HFFc6 (cell line): Measurements from ENCODE around the gene ZNF410. TPM values are rescaled to one million over a fixed set of nuclear protein-coding genes. Genes with fewer than 3 reads are reported as not detected.

Experiments
- DNase-seq: peaks from one replicate; pipeline ENCODE4 v3.0.0-alpha.2; 2018
- H3K27ac Mint-ChIP-seq: 2 replicates; pipeline ENCODE4 v1.8.0; 2020; ENCODE audit warnings: mild to moderate bottlenecking, mixed read lengths
- H3K27me3 Mint-ChIP-seq: 2 replicates; pipeline ENCODE4 v1.8.0; 2021; ENCODE audit warnings: mild to moderate bottlenecking, moderate library complexity, mixed read lengths; ENCODE audit not compliant: insufficient read depth
- H3K36me3 Mint-ChIP-seq: 2 replicates; pipeline ENCODE4 v1.8.0; 2021; ENCODE audit warnings: low read depth, mixed read lengths
- H3K4me1 Mint-ChIP-seq: 2 replicates; pipeline ENCODE4 v1.8.0; 2020; ENCODE audit warnings: low read depth, mixed read lengths
- H3K4me3 Mint-ChIP-seq: 2 replicates; pipeline ENCODE4 v1.8.0; 2020; ENCODE audit warnings: mild to moderate bottlenecking, moderate library complexity, mixed read lengths
- H3K9me3 Mint-ChIP-seq: 2 replicates; pipeline ENCODE4 v1.8.0; 2020; ENCODE audit warnings: mild to moderate bottlenecking, mixed read lengths
- CTCF ChIP-seq: fragments of 200-600 bp; sonication (generic); IDR thresholded peaks from 2 replicates; pipeline ENCODE4 v1.5.0; 2021; ENCODE audit warnings: antibody characterized with exemption, mild to moderate bottlenecking
- total RNA-seq, 6 experiments: library from RNA; stranded (reverse); fragmentation: NEBNext Ultra II Directional; extraction: Animal tissue kit (Norgen Biotek cat#: 25700); gene quantifications; 2 replicates in 1 of 6; 3 replicates in 5 of 6; pipeline ENCODE4 v1.2.3, GENCODE V29; 2021

Gene ZNF410
- total RNA-seq, 6 experiments from 2014 or later, result 31.5 to 42.5 (median 35.0) TPM

GRCh38 chr14:73976125-73976524 is 89.5 kb downstream of the ZNF410 start:
- peaks cover 17% of the 10 kb centered on the region for H3K4me1 Mint-ChIP-seq
- H3K36me3 Mint-ChIP-seq, result 0 out of 2 replicates have a peak, but pooled peaks cover 3% of the 10 kb centered on the region
- H3K27me3 Mint-ChIP-seq, result no peaks in the 10 kb centered on the region; the same call in 1 of the 2 replicates
- no peak overlapping the region for H3K4me3 Mint-ChIP-seq
- no peaks in the 10 kb centered on the region for H3K9me3 Mint-ChIP-seq
- DNase-seq, result no peak
- TF ChIP-seq CTCF, result no peak
- H3K27ac Mint-ChIP-seq, result no peak overlapping the region

- Mint-ChIP-seq H3K9me3 (no peaks in the 10 kb centered on the region), H3K27ac (peak overlapping the region; percentile 43; the same call in 1 of the 2 replicates), H3K27me3 (no peaks in the 10 kb centered on the region; the same call in 1 of the 2 replicates), H3K4me1 (peaks cover 17% of the 10 kb centered on the region), H3K36me3 (no peaks in the 10 kb centered on the region), H3K4me3 (no peak overlapping the region)
- peak; percentile 7 for DNase-seq
- TF ChIP-seq CTCF, result no peak
Measured at GRCh38 chr14:73977896-73978295, 91.2 kb downstream of the ZNF410 start.

Other genes starting within 250 kb of the ZNF410 start
- 10 to 100 TPM; 13.0 to 17.7 (median 14.7) TPM for gene DNAL1, start 241.9 kb upstream of the ZNF410 start, total RNA-seq
- gene PNMA1, start 172.5 kb upstream of the ZNF410 start, total RNA-seq, result 10 to 100 TPM; 51.1 to 60.9 (median 53.2) TPM
- gene PTGR2, start 35.0 kb upstream of the ZNF410 start, total RNA-seq, result 1 to 10 TPM; 4.2 to 7.5 (median 6.4) TPM
- 1 to 10 TPM; 3.5 to 4.3 (median 4.2) TPM for gene FAM161B, start 63.2 kb downstream of the ZNF410 start, total RNA-seq
- 10 to 100 TPM; 17.8 to 22.1 (median 20.7) TPM for gene COQ6, start 63.4 kb downstream of the ZNF410 start, total RNA-seq
- 10 to 100 TPM in 3 of 6 experiments, 1 to 10 TPM in 3; 9.0 to 11.7 (median 9.7) TPM for gene ENTPD5, start 132.4 kb downstream of the ZNF410 start, total RNA-seq
- gene BBOF1, start 132.5 kb downstream of the ZNF410 start, total RNA-seq, result 1 to 10 TPM; 1.6 to 3.0 (median 2.4) TPM
- gene ALDH6A1, start 197.6 kb downstream of the ZNF410 start, total RNA-seq, result 10 to 100 TPM; 13.3 to 17.7 (median 14.4) TPM
- gene LIN52, start 198.1 kb downstream of the ZNF410 start, total RNA-seq, result 10 to 100 TPM in 3 of 6 experiments, 1 to 10 TPM in 3; 9.8 to 12.1 (median 10.1) TPM